Smooth muscle cell (in vitro differentiated cells): Measurements from ENCODE around the gene UBE2Q2. TPM values are rescaled to one million over a fixed set of nuclear protein-coding genes. Genes with fewer than 3 reads are reported as not detected.

Source experiments
- DNase-seq: peaks from one replicate; lab custom pipeline; 2025; ENCODE audit not compliant: unreplicated experiment; lab: John Stamatoyannopoulos, UW
- H2AFZ ChIP-seq: fragments of 200-600 bp; sonication (generic); 2 replicates; pipeline ENCODE4 v1.6.0; 2016; ENCODE audit warnings: antibody characterized with exemption, low read depth, mild to moderate bottlenecking
- H3F3A ChIP-seq: fragments of 200-600 bp; sonication (generic); 2 replicates; pipeline ENCODE4 v1.6.0; 2017; ENCODE audit warnings: antibody characterized with exemption, low read depth
- H3K27ac ChIP-seq: fragments of 200-600 bp; sonication (generic); 2 replicates; pipeline ENCODE4 v1.5.1; 2016; ENCODE audit warnings: low read depth, mild to moderate bottlenecking
- H3K27me3 ChIP-seq: fragments of 200-600 bp; sonication (generic); 2 replicates; pipeline ENCODE4 v1.6.1; 2016; ENCODE audit warnings: low read depth, mild to moderate bottlenecking
- H3K36me3 ChIP-seq: fragments of 200-600 bp; sonication (generic); 2 replicates; pipeline ENCODE4 v1.5.1; 2016; ENCODE audit warnings: low read depth
- H3K4me1 ChIP-seq: fragments of 200-600 bp; sonication (generic); 2 replicates; pipeline ENCODE4 v1.5.1; 2016; ENCODE audit warnings: low read depth
- H3K4me2 ChIP-seq: fragments of 200-600 bp; sonication (generic); 2 replicates; pipeline ENCODE4 v1.6.0; 2016; ENCODE audit warnings: mild to moderate bottlenecking
- H3K4me3 ChIP-seq: fragments of 200-600 bp; sonication (generic); 2 replicates; pipeline ENCODE4 v1.5.1; 2016; ENCODE audit warnings: mild to moderate bottlenecking
- H3K79me2 ChIP-seq: fragments of 200-600 bp; sonication (generic); 2 replicates; pipeline ENCODE4 v1.6.0; 2016; ENCODE audit warnings: low read depth, mild to moderate bottlenecking
- H3K9ac ChIP-seq: fragments of 200-600 bp; sonication (generic); 2 replicates; pipeline ENCODE4 v1.6.0; 2016; ENCODE audit warnings: low read depth
- H3K9me3 ChIP-seq: fragments of 200-600 bp; sonication (generic); replicated peaks from 2 replicates; pipeline ENCODE4 v1.5.1; 2016; ENCODE audit warnings: low read depth
- H4K20me1 ChIP-seq: fragments of 200-600 bp; sonication (generic); 2 replicates; pipeline ENCODE4 v1.6.0; 2016; ENCODE audit warnings: low read depth
- CTCF ChIP-seq: fragments of 200-600 bp; sonication (generic); IDR thresholded peaks from 2 replicates; pipeline ENCODE4 v1.5.1; 2017; ENCODE audit warnings: borderline replicate concordance, mild to moderate bottlenecking, antibody characterized with exemption; ENCODE audit not compliant: insufficient read depth, poor library complexity, severe bottlenecking
- WGBS: methylation state at CpG from one replicate; pipeline ENCODE4 v1.1.7; 2016; ENCODE audit warnings: low lambda C conversion rate; 5-methylcytosine and 5-hydroxymethylcytosine counted together
- polyA plus RNA-seq: library from polyadenylated mRNA; unstranded; fragments of >200 nt; fragmentation: Nextera tagmentation; extraction: Ambion mirVana; gene quantifications from 2 replicates; pipeline ENCODE4 v1.2.1, GENCODE V29; 2016
- total RNA-seq: library from RNA; depleted of rRNA; stranded (reverse); fragments of >200 nt; gene quantifications from 2 replicates; pipeline ENCODE4 v1.2.3, GENCODE V29; 2014

Gene UBE2Q2
- total and polyA plus RNA-seq, 2 experiments from 2014 or later = 32.6 to 44.7 TPM

GRCh38 chr15:75814794-75815193 is 28.5 kb upstream of the UBE2Q2 start:
- no peak overlapping the region for H3K4me2 ChIP-seq
- no peak for TF ChIP-seq CTCF
- no peak overlapping the region for H2AFZ ChIP-seq
- DNase-seq = no peak
- H3K27ac ChIP-seq = no peak overlapping the region
- H3F3A ChIP-seq = no peaks in the 10 kb centered on the region
- H3K27me3 ChIP-seq = no peaks in the 10 kb centered on the region
- H3K9me3 ChIP-seq = no peaks in the 10 kb centered on the region
- WGBS = 82% methylated on average over 5 of the region's 5 CpGs
- H3K9ac ChIP-seq = no peak overlapping the region
- no peaks in the 10 kb centered on the region for H4K20me1 ChIP-seq
- H3K4me3 ChIP-seq = no peak overlapping the region
- no peaks in the 10 kb centered on the region for H3K79me2 ChIP-seq
- H3K36me3 ChIP-seq = no peaks in the 10 kb centered on the region
- no peaks in the 10 kb centered on the region for H3K4me1 ChIP-seq

- no peak for TF ChIP-seq CTCF
- 61% methylated on average over 3 of the region's 3 CpGs for WGBS
- Histone ChIP-seq H2AFZ (no peak overlapping the region), H3K36me3 (no peaks in the 10 kb centered on the region), H3K4me3 (no peak overlapping the region), H3K9me3 (no peaks in the 10 kb centered on the region), H3K27ac (no peak overlapping the region), H3K9ac (no peak overlapping the region), H3K4me2 (no peak overlapping the region), H3K27me3 (no peaks in the 10 kb centered on the region), H3K4me1 (no peaks in the 10 kb centered on the region), H3F3A (no peaks in the 10 kb centered on the region), H3K79me2 (no peaks in the 10 kb centered on the region), H4K20me1 (no peaks in the 10 kb centered on the region)
- DNase-seq = no peak
Observed at GRCh38 chr15:75815811-75816719, 27.2 kb upstream of the UBE2Q2 start.

- H3K9me3 ChIP-seq = no peaks in the 10 kb centered on the region
- H3F3A ChIP-seq = no peaks in the 10 kb centered on the region
- whole genome bisulfite sequencing = 81% methylated on average over 6 of the region's 6 CpGs
- DNase-seq = no peak
- no peaks in the 10 kb centered on the region for H3K79me2 ChIP-seq
- TF ChIP-seq CTCF = no peak
- no peak overlapping the region for H3K9ac ChIP-seq
- no peak overlapping the region for H3K4me3 ChIP-seq
- no peak overlapping the region for H2AFZ ChIP-seq
- no peaks in the 10 kb centered on the region for H4K20me1 ChIP-seq
- no peaks in the 10 kb centered on the region for H3K36me3 ChIP-seq
- H3K27ac ChIP-seq = no peak overlapping the region
- H3K4me1 ChIP-seq = no peaks in the 10 kb centered on the region
- no peak overlapping the region for H3K4me2 ChIP-seq
- H3K27me3 ChIP-seq = no peaks in the 10 kb centered on the region
Observed at GRCh38 chr15:75817138-75817935, 25.9 kb upstream of the UBE2Q2 start.
